Astrocyte of the spinal cord (primary cell): Measurements from ENCODE around the gene MAGI1.

Experiments used
- DNase-seq: peaks from one replicate; pipeline ENCODE4 v3.0.0; 2011; ENCODE audit warnings: low read depth, low spot score
- H3K4me3 ChIP-seq: 2 replicates; pipeline ENCODE4 v1.5.1; 2011; ENCODE audit warnings: low read depth, mild to moderate bottlenecking, low read length, moderate library complexity
- CTCF ChIP-seq: IDR thresholded peaks from 2 replicates; pipeline ENCODE4 v1.5.1; 2012; ENCODE audit warnings: low read depth, mild to moderate bottlenecking, low read length, inconsistent platforms
- in situ Hi-C: cut with HindIII; loops from 2 replicates; pipeline ENCODE4 v1.10.0; 2017; ENCODE audit warnings: low sequenced_read_pairs

The MAGI1 gene

GRCh38 chr3:65971293-65972252 lies 67.1 kb downstream of the MAGI1 start:
- TF ChIP-seq CTCF = no peak
- no peak overlapping the region for H3K4me3 ChIP-seq
- in situ Hi-C loops = no loop called here
- DNase-seq = peak; percentile 39

- in situ Hi-C loops = no loop called here
- H3K4me3 ChIP-seq = no peak overlapping the region
- TF ChIP-seq CTCF = no peak
- no peak for DNase-seq
Measured at GRCh38 chr3:65968996-65969395, 69.7 kb downstream of the MAGI1 start.

- TF ChIP-seq CTCF = no peak
- DNase-seq = no peak
- in situ Hi-C loops = no loop called here
- no peak overlapping the region for H3K4me3 ChIP-seq
Measured at GRCh38 chr3:65967451-65967850, 71.3 kb downstream of the MAGI1 start.

GRCh38 chr3:65964838-65965237 lies 73.9 kb downstream of the MAGI1 start:
- TF ChIP-seq CTCF = no peak
- in situ Hi-C loops = no loop called here
- DNase-seq = no peak
- no peak overlapping the region for H3K4me3 ChIP-seq

- TF ChIP-seq CTCF = no peak
- in situ Hi-C loops = no loop called here
- peak; percentile 90 for DNase-seq
- H3K4me3 ChIP-seq = no peak overlapping the region
Measured at GRCh38 chr3:65963787-65964677, 74.7 kb downstream of the MAGI1 start.

- H3K4me3 ChIP-seq = no peak overlapping the region
- TF ChIP-seq CTCF = no peak
- in situ Hi-C loops = no loop called here
- no peak for DNase-seq
Measured at GRCh38 chr3:65961733-65962132, 77.0 kb downstream of the MAGI1 start.
